Measurements from ENCODE around the gene NDRG4.
"Not testable (repeated sequence)": the region's sequence is repeated elsewhere in the genome, so short reads cannot be mapped to it uniquely, and the experiment has no call there.

NDRG4 gene

GRCh38 chr16:58464916-58465731, 34.8 kb upstream of the NDRG4 start:
- DNase-seq (ENCODE audit: low spot score) = no peak

GRCh38 chr16:58465817-58466216, 34.1 kb upstream of the NDRG4 start:
- DNase-seq (ENCODE audit: low spot score) = no peak

GRCh38 chr16:58466396-58466795, 33.5 kb upstream of the NDRG4 start:
- no peak for DNase-seq (ENCODE audit: low spot score)

- no peak for DNase-seq (ENCODE audit: low spot score)
Observed at GRCh38 chr16:58467905-58468304, 32.0 kb upstream of the NDRG4 start.

- DNase-seq (ENCODE audit: low spot score) = no peak
Observed at GRCh38 chr16:58471209-58471975, 28.6 kb upstream of the NDRG4 start.

GRCh38 chr16:58472266-58472665, 27.7 kb upstream of the NDRG4 start:
- no peak for DNase-seq (ENCODE audit: low spot score)

GRCh38 chr16:58472827-58473226, 27.1 kb upstream of the NDRG4 start:
- no peak for DNase-seq (ENCODE audit: low spot score)

GRCh38 chr16:58474296-58474695, 25.6 kb upstream of the NDRG4 start:
- no peak for DNase-seq (ENCODE audit: low spot score)

- no peak for DNase-seq (ENCODE audit: low spot score)
Observed at GRCh38 chr16:58475091-58475619, 24.8 kb upstream of the NDRG4 start.

GRCh38 chr16:58476791-58477190, 23.2 kb upstream of the NDRG4 start:
- DNase-seq (ENCODE audit: low spot score) = no peak

- DNase-seq (ENCODE audit: low spot score) = no peak
Observed at GRCh38 chr16:58478427-58478826, 21.5 kb upstream of the NDRG4 start.

- DNase-seq (ENCODE audit: low spot score) = no peak
Observed at GRCh38 chr16:58481226-58481869, 18.6 kb upstream of the NDRG4 start.

- no peak for DNase-seq (ENCODE audit: low spot score)
Observed at GRCh38 chr16:58481931-58482330, 18.0 kb upstream of the NDRG4 start.

- no peak for DNase-seq (ENCODE audit: low spot score)
Observed at GRCh38 chr16:58485184-58485887, 14.6 kb upstream of the NDRG4 start.

GRCh38 chr16:58487566-58488351, 12.2 kb upstream of the NDRG4 start:
- DNase-seq (ENCODE audit: low spot score) = peak; percentile 76

GRCh38 chr16:58488531-58488930, 11.4 kb upstream of the NDRG4 start:
- no peak for DNase-seq (ENCODE audit: low spot score)

- no peak for DNase-seq (ENCODE audit: low spot score)
Observed at GRCh38 chr16:58490065-58490464, 9.9 kb upstream of the NDRG4 start.

GRCh38 chr16:58490539-58490938, 9.4 kb upstream of the NDRG4 start:
- not testable (repeated sequence) for DNase-seq (ENCODE audit: low spot score)

GRCh38 chr16:58492066-58492465, 7.9 kb upstream of the NDRG4 start:
- no peak for DNase-seq (ENCODE audit: low spot score)

GRCh38 chr16:58492735-58493134, 7.2 kb upstream of the NDRG4 start:
- DNase-seq (ENCODE audit: low spot score) = no peak

GRCh38 chr16:58493756-58494431, 6.0 kb upstream of the NDRG4 start:
- DNase-seq (ENCODE audit: low spot score) = no peak

Data from hematopoietic multipotent progenitor cell treated with erythropoietin and hydrocortisone succinate and interleukin-3 and kit ligand, for 17 days (in vitro differentiated cells).